CD14-positive monocyte (primary cell): ENCODE results near the gene NKAIN2. TPM values are rescaled to one million over a fixed set of nuclear protein-coding genes. Genes with fewer than 3 reads are reported as not detected.
"Not testable (repeated sequence)": the region's sequence is repeated elsewhere in the genome, so short reads cannot be mapped to it uniquely, and the experiment has no call there.

Experiments used
- DNase-seq, 3 donors: peaks; one replicate each; pipeline ENCODE4 v3.0.0-alpha.2; 2011 to 2022
- H2AFZ ChIP-seq: 2 replicates; pipeline ENCODE4 v1.6.0; 2012; ENCODE audit warnings: mild to moderate bottlenecking, low read depth, low read length, inconsistent platforms; ENCODE audit not compliant: insufficient read depth, poor library complexity, severe bottlenecking
- H3K27ac ChIP-seq, 2 donors: 1 replicate in 1 of 2; 2 replicates in 1 of 2; pipeline ENCODE4 v1.5.1; 2012 to 2013; ENCODE audit warnings: low read length in 2 of 2, control low read depth in 1 of 2, inconsistent platforms in 1 of 2, low read depth in 1 of 2, mild to moderate bottlenecking in 1 of 2
- H3K27me3 ChIP-seq, 2 donors: one replicate each; pipeline versions ENCODE4 v1.6.0 to v1.6.1; 2011 to 2013; ENCODE audit warnings: low read length in 2 of 2; ENCODE audit not compliant: control insufficient read depth in 2 of 2, insufficient read depth in 2 of 2
- H3K36me3 ChIP-seq, 2 donors: replicated peaks in 1 of 2; 1 replicate in 1 of 2; 2 replicates in 1 of 2; pipeline versions ENCODE4 v1.5.1 to v1.6.1; 2012 to 2013; ENCODE audit warnings: low read length in 2 of 2, control low read depth in 1 of 2, inconsistent platforms in 1 of 2, mild to moderate bottlenecking in 1 of 2; ENCODE audit not compliant: insufficient read depth in 2 of 2, control insufficient read depth in 1 of 2
- H3K4me1 ChIP-seq, 2 donors: 1 replicate in 1 of 2; 2 replicates in 1 of 2; pipeline versions ENCODE4 v1.5.1 to v1.6.1; 2012 to 2013; ENCODE audit warnings: low read length in 2 of 2, control low read depth in 1 of 2, inconsistent platforms in 1 of 2, mild to moderate bottlenecking in 1 of 2, moderate library complexity in 1 of 2; ENCODE audit not compliant: insufficient read depth in 2 of 2, control insufficient read depth in 1 of 2
- H3K4me2 ChIP-seq: replicated peaks from 2 replicates; pipeline ENCODE3; 2012; ENCODE audit warnings: low read length, moderate library complexity, mild to moderate bottlenecking; ENCODE audit not compliant: poor library complexity, severe bottlenecking; ENCODE audit errors: extremely low read depth
- H3K4me3 ChIP-seq, 3 experiments: fragments of 200-600 bp in 1 of 3; sonication (generic) in 1 of 3; replicated peaks in 1 of 3; 1 replicate in 2 of 3; 2 replicates in 1 of 3; pipeline ENCODE4 v1.5.1; 2011 to 2013; ENCODE audit warnings: low read length in 3 of 3, mild to moderate bottlenecking in 3 of 3, control low read depth in 2 of 3, low read depth in 2 of 3, inconsistent platforms in 1 of 3, moderate library complexity in 1 of 3
- H3K79me2 ChIP-seq: 2 replicates; pipeline ENCODE4 v1.6.0; 2012; ENCODE audit warnings: mild to moderate bottlenecking, control low read depth, inconsistent platforms, low read length, moderate library complexity; ENCODE audit not compliant: insufficient read depth
- H3K9ac ChIP-seq: 2 replicates; pipeline ENCODE4 v1.6.0; 2017; ENCODE audit warnings: low read length, mild to moderate bottlenecking; ENCODE audit not compliant: insufficient read depth, poor library complexity, severe bottlenecking
- H3K9me3 ChIP-seq, 2 donors: replicated peaks in 1 of 2; 1 replicate in 1 of 2; 2 replicates in 1 of 2; pipeline versions ENCODE4 v1.5.1 to v1.6.1; 2012 to 2013; ENCODE audit warnings: low read length in 2 of 2, control low read depth in 1 of 2; ENCODE audit not compliant: control insufficient read depth in 1 of 2, insufficient read depth in 1 of 2
- H4K20me1 ChIP-seq: 2 replicates; pipeline ENCODE4 v1.6.0; 2012; ENCODE audit warnings: mild to moderate bottlenecking, low read length, control low read depth, moderate library complexity; ENCODE audit not compliant: insufficient read depth
- H3K27ac Mint-ChIP-seq, 7 donors: one replicate each; pipeline ENCODE4 v1.8.0; 2020; ENCODE audit warnings: mild to moderate bottlenecking in 7 of 7, mixed read lengths in 7 of 7, moderate library complexity in 6 of 7, inconsistent platforms in 2 of 7
- H3K27me3 Mint-ChIP-seq, 3 donors: one replicate each; pipeline ENCODE4 v1.8.0; 2021 to 2022; ENCODE audit warnings: low read depth in 3 of 3, mild to moderate bottlenecking in 3 of 3, mixed read lengths in 3 of 3, moderate library complexity in 3 of 3, inconsistent platforms in 1 of 3
- H3K36me3 Mint-ChIP-seq, 2 donors: one replicate each; pipeline ENCODE4 v1.8.0; 2020; ENCODE audit warnings: mixed read lengths in 2 of 2, inconsistent platforms in 1 of 2, mild to moderate bottlenecking in 1 of 2
- H3K4me1 Mint-ChIP-seq: one replicate; pipeline ENCODE4 v1.8.0; 2020; ENCODE audit warnings: mild to moderate bottlenecking, mixed read lengths
- H3K4me3 Mint-ChIP-seq, 2 donors: one replicate each; pipeline ENCODE4 v1.8.0; 2020; ENCODE audit warnings: mild to moderate bottlenecking in 2 of 2, mixed read lengths in 2 of 2, moderate library complexity in 1 of 2
- H3K9me3 Mint-ChIP-seq, 7 donors: one replicate each; pipeline ENCODE4 v1.8.0; 2020 to 2022; ENCODE audit warnings: mixed read lengths in 7 of 7, mild to moderate bottlenecking in 6 of 7, moderate library complexity in 6 of 7, inconsistent platforms in 2 of 7
- CTCF ChIP-seq: fragments of 200-600 bp; IDR thresholded peaks from one replicate; pipeline ENCODE4 v1.8.0; 2022; ENCODE audit warnings: antibody characterized with exemption, mild to moderate bottlenecking
- WGBS: methylation state at CpG from one replicate; pipeline ENCODE4 v1.1.5; 2013; ENCODE audit warnings: missing lambda C conversion rate; ENCODE audit not compliant: insufficient coverage; 5-methylcytosine and 5-hydroxymethylcytosine counted together
- intact Hi-C, 2 donors: fragments of 100-400 bp; cut with micrococcal nuclease; formaldehyde crosslinking; loops; one replicate each; pipeline versions ENCODE4 v1.15.0 to v1.15.1; 2023
- polyA plus RNA-seq, 3 donors: library from polyadenylated mRNA; depleted of rRNA in 1 of 3; unstranded in 2 of 3; stranded (reverse) in 1 of 3; fragments of 300-500 nt in 2 of 3; fragments of >200 nt in 1 of 3; fragmentation: Illumina TruSeq in 2 of 3; gene quantifications; 1 replicate in 2 of 3; 2 replicates in 1 of 3; pipeline ENCODE4 v1.2.3, GENCODE V29; 2012 to 2021

The NKAIN2 gene
- polyA plus RNA-seq, 3 donors, result not detected

DNA sequence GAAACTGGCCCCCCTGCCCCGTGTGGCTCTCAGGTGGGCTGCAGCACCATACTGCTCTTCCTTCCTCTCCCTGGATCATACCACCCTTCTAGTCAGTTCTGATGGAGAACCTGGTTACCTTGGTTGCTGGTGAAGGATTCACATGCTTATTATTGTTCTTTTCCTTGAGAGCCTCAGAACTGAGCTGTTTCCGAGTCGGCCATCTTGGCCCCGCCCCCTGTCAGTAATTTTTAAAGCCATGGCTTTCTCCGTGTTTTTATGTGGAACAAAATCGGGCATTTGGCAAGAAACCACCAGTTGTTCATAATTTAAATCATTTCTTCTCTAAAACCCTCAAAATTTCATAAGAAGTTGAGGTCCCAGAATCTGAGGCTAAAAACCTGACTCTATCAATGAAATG lies 493.8 kb downstream of the NKAIN2 start:
- Mint-ChIP-seq H3K27me3 (no peaks in the 10 kb centered on the region), H3K27ac (no peak overlapping the region), H3K4me1 (no peaks in the 10 kb centered on the region), H3K9me3 (peaks cover 0 to 7% (median 3%) of the 10 kb centered on the region in 7 donors), H3K4me3 (no peak overlapping the region), H3K36me3 (no peaks in the 10 kb centered on the region)
- no peak for TF ChIP-seq CTCF
- Histone ChIP-seq H3K27me3 (no peaks in the 10 kb centered on the region), H3K9me3 (peaks cover 0 to 7% of the 10 kb centered on the region in 2 donors), H2AFZ (no peak overlapping the region), H3K36me3 (no peaks in the 10 kb centered on the region), H3K4me1 (no peaks in the 10 kb centered on the region), H3K9ac (no peak overlapping the region), H3K27ac (no peak overlapping the region), H4K20me1 (no peaks in the 10 kb centered on the region), H3K4me2 (no peak overlapping the region), H3K4me3 (no peak overlapping the region), H3K79me2 (no peaks in the 10 kb centered on the region)
- intact Hi-C loops, result no loop called here
- no CpG with 5 or more reads among the region's 6 CpGs for WGBS
- DNase-seq, result no peak

DNA sequence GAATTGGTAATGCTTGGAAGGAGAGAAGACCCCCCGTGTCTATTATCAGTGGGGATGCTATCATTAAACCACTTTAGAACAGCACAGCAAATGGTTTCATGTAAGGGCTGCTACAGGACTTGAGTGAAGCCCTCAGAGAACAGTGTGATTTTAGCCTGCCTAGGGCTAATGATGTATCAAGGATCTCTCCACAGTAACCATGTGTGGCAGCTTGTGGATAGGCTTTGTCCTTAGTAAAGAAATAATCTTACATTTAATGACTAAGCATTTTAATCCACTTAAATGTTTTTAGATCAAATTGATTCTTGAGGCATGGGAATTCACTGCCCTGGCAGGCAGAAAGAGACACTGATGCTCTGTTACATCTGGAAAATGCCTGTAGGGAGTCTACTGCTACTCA lies 495.1 kb downstream of the NKAIN2 start:
- no peaks in the 10 kb centered on the region for H3K36me3 Mint-ChIP-seq
- no peak overlapping the region for H3K4me3 ChIP-seq
- H2AFZ ChIP-seq, result no peak overlapping the region
- H4K20me1 ChIP-seq, result no peaks in the 10 kb centered on the region
- no peaks in the 10 kb centered on the region for H3K36me3 ChIP-seq
- H3K4me1 Mint-ChIP-seq, result no peaks in the 10 kb centered on the region
- TF ChIP-seq CTCF, result no peak
- no peaks in the 10 kb centered on the region for H3K4me1 ChIP-seq
- H3K79me2 ChIP-seq, result no peaks in the 10 kb centered on the region
- H3K4me3 Mint-ChIP-seq, result no peak overlapping the region
- no peaks in the 10 kb centered on the region for H3K27me3 Mint-ChIP-seq
- no peak overlapping the region for H3K27ac Mint-ChIP-seq
- no peak overlapping the region for H3K9ac ChIP-seq
- peaks cover 0 to 7% of the 10 kb centered on the region in 2 donors for H3K9me3 ChIP-seq
- H3K27me3 ChIP-seq, result no peaks in the 10 kb centered on the region
- H3K27ac ChIP-seq, result no peak overlapping the region
- WGBS, result no CpG with 5 or more reads among the region's 1 CpG
- H3K9me3 Mint-ChIP-seq, result peaks cover 0 to 9% (median 3%) of the 10 kb centered on the region in 7 donors
- no peak for DNase-seq
- intact Hi-C loops, result no loop called here
- no peak overlapping the region for H3K4me2 ChIP-seq

DNA sequence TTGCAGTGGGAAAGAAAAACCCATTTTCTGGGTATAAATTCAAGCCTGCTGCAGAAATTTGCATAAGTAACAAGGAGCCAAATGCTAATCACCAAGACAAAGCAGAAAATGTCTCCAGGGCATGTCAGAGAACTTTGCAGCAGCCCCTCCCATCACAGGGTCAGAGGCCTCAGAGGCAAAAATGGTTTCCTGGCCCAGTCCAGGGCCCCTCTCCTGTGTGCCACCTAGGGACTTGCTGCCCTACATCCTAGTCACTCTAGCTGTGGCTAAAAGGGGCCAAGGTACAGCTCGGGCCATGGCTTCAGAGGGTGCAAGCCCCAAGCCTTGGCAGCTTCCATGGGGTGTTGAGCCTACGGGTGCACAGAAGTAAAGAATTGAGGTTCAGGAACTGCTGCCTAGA lies 497.2 kb downstream of the NKAIN2 start:
- not testable (repeated sequence) for H3K4me1 Mint-ChIP-seq, H3K36me3 Mint-ChIP-seq, H3K4me2 ChIP-seq

More for the DNA sequence above, 497.2 kb downstream of the NKAIN2 start:
- H3K4me3 ChIP-seq, H2AFZ ChIP-seq, H4K20me1 ChIP-seq, H3K27ac ChIP-seq, H3K27me3 Mint-ChIP-seq, H3K36me3 ChIP-seq, H3K9me3 Mint-ChIP-seq, H3K4me1 ChIP-seq, H3K4me3 Mint-ChIP-seq, DNase-seq, H3K27ac Mint-ChIP-seq, H3K9me3 ChIP-seq, H3K27me3 ChIP-seq, intact Hi-C loops, H3K9ac ChIP-seq, H3K79me2 ChIP-seq: not testable (repeated sequence)
- WGBS, result 96% methylated on average over 2 of the region's 2 CpGs
